ENCODE measurements around the gene XYLT1. TPM values are rescaled to one million over a fixed set of nuclear protein-coding genes. Genes with fewer than 3 reads are reported as not detected.

XYLT1 gene
- total RNA-seq, 1 experiment from 2014 or later: 7.5 TPM

DNA sequence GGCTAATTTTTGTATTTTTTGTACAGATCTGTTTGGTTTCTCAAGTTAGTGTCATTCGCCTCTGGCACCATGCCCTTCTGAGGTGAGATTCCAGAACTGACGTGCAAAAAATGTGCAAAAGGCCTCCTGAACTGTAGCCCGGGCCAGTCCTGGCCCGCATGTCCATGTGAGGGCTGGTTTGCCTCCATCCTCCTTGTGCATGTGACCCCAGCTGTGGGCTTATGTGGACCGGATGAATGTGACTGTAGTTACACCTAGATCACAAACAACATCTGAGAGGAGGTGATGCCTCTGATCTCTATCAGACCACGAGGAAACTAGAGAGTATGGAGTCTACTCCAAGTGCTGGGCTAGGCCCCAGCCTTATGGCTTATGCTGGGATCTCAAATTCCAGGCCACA lies 241.6 kb downstream of the XYLT1 start:
- BruUV-seq (replicated peaks): no TSS peak
- no peaks in the 10 kb centered on the region for H3K9me3 Mint-ChIP-seq (ENCODE audit: low read depth, unreplicated experiment)
- H3K4me1 Mint-ChIP-seq (ENCODE audit: low read depth, unreplicated experiment): peaks cover 27% of the 10 kb centered on the region
- TF ChIP-seq, protein P1, sequence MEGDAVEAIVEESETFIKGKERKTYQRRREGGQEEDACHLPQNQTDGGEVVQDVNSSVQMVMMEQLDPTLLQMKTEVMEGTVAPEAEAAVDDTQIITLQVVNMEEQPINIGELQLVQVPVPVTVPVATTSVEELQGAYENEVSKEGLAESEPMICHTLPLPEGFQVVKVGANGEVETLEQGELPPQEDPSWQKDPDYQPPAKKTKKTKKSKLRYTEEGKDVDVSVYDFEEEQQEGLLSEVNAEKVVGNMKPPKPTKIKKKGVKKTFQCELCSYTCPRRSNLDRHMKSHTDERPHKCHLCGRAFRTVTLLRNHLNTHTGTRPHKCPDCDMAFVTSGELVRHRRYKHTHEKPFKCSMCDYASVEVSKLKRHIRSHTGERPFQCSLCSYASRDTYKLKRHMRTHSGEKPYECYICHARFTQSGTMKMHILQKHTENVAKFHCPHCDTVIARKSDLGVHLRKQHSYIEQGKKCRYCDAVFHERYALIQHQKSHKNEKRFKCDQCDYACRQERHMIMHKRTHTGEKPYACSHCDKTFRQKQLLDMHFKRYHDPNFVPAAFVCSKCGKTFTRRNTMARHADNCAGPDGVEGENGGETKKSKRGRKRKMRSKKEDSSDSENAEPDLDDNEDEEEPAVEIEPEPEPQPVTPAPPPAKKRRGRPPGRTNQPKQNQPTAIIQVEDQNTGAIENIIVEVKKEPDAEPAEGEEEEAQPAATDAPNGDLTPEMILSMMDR (IDR thresholded peaks at IDR 0.05; ENCODE audit: unreplicated experiment): no peak
- no peak overlapping the region for H3K27ac Mint-ChIP-seq (ENCODE audit: unreplicated experiment)
- CTCF ChIA-PET: no interaction called here
- no peak overlapping the region for H3K4me3 Mint-ChIP-seq (ENCODE audit: low read depth, unreplicated experiment)
- DNase-seq: no peak
- intact Hi-C loops (cut with micrococcal nuclease; ENCODE audit: unreplicated experiment): loop anchor here (5.0 kb wide), 1 partner anchor 238 kb away; no protein-coding TSS in a partner anchor
- no peaks in the 10 kb centered on the region for H3K27me3 Mint-ChIP-seq (ENCODE audit: unreplicated experiment)
- no peaks in the 10 kb centered on the region for H3K36me3 Mint-ChIP-seq (ENCODE audit: insufficient read depth, unreplicated experiment)

DNA sequence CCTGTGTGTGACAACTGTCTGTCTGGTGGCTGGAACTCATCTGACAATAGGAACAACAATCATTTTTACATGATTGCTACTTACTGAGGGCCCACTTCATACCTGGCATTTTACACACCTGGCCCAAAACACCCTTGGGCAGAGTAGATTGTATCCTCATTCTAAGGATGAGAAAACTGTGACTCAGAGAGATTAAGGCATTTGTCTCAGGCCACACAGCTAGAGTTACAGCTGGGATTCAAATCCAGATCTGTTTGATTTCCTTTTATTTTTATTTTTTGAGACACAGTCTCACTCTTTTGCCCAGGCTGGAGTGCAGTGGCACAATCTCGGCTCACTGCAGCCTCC lies 242.1 kb downstream of the XYLT1 start:
- Mint-ChIP-seq H3K27ac (ENCODE audit: unreplicated experiment) (no peak overlapping the region), H3K27me3 (ENCODE audit: unreplicated experiment) (no peaks in the 10 kb centered on the region), H3K36me3 (ENCODE audit: insufficient read depth, unreplicated experiment) (no peaks in the 10 kb centered on the region), H3K9me3 (ENCODE audit: low read depth, unreplicated experiment) (no peaks in the 10 kb centered on the region), H3K4me3 (ENCODE audit: low read depth, unreplicated experiment) (no peak overlapping the region), H3K4me1 (ENCODE audit: low read depth, unreplicated experiment) (peaks cover 27% of the 10 kb centered on the region)
- TF ChIP-seq, protein P1 (IDR thresholded peaks at IDR 0.05; ENCODE audit: unreplicated experiment): no peak
- intact Hi-C loops (cut with micrococcal nuclease; ENCODE audit: unreplicated experiment): loop anchor here (5.0 kb wide), 1 partner anchor 239 kb away; no protein-coding TSS in a partner anchor
- CTCF ChIA-PET: no interaction called here
- BruUV-seq (replicated peaks): no TSS peak
- DNase-seq: no peak

GRCh38 chr16:17228048-17228707 lies 242.6 kb downstream of the XYLT1 start:
- H3K27ac Mint-ChIP-seq (ENCODE audit: unreplicated experiment): no peak overlapping the region
- TF ChIP-seq, protein P1 (IDR thresholded peaks at IDR 0.05; ENCODE audit: unreplicated experiment): no peak
- no peak overlapping the region for H3K4me3 Mint-ChIP-seq (ENCODE audit: low read depth, unreplicated experiment)
- H3K9me3 Mint-ChIP-seq (ENCODE audit: low read depth, unreplicated experiment): no peaks in the 10 kb centered on the region
- no peaks in the 10 kb centered on the region for H3K27me3 Mint-ChIP-seq (ENCODE audit: unreplicated experiment)
- BruUV-seq (replicated peaks): no TSS peak
- peaks cover 27% of the 10 kb centered on the region for H3K4me1 Mint-ChIP-seq (ENCODE audit: low read depth, unreplicated experiment)
- intact Hi-C loops (cut with micrococcal nuclease; ENCODE audit: unreplicated experiment): loop anchor here (5.0 kb wide), 1 partner anchor 239 kb away; no protein-coding TSS in a partner anchor
- CTCF ChIA-PET: interaction anchor here (0.6 to 1.8 kb wide), 5 partner anchors 43 to 248 kb away, joined by 3 to 14 read pairs (median 3); no protein-coding TSS in a partner anchor
- no peak for DNase-seq
- no peaks in the 10 kb centered on the region for H3K36me3 Mint-ChIP-seq (ENCODE audit: insufficient read depth, unreplicated experiment)

- CTCF ChIA-PET: interaction anchor here (0.6 to 1.8 kb wide), 7 partner anchors 43 to 249 kb away, joined by 3 to 14 read pairs (median 5); no protein-coding TSS in a partner anchor
- Mint-ChIP-seq H3K36me3 (ENCODE audit: insufficient read depth, unreplicated experiment) (no peaks in the 10 kb centered on the region), H3K9me3 (ENCODE audit: low read depth, unreplicated experiment) (no peaks in the 10 kb centered on the region), H3K4me3 (ENCODE audit: low read depth, unreplicated experiment) (no peak overlapping the region), H3K4me1 (ENCODE audit: low read depth, unreplicated experiment) (peaks cover 27% of the 10 kb centered on the region), H3K27ac (ENCODE audit: unreplicated experiment) (peak overlapping the region; percentile 39), H3K27me3 (ENCODE audit: unreplicated experiment) (no peaks in the 10 kb centered on the region)
- BruUV-seq (replicated peaks): no TSS peak
- DNase-seq: peak; percentile 69
- intact Hi-C loops (cut with micrococcal nuclease; ENCODE audit: unreplicated experiment): loop anchor here (5.0 kb wide), 1 partner anchor 240 kb away; no protein-coding TSS in a partner anchor
- TF ChIP-seq, protein P1 (IDR thresholded peaks at IDR 0.05; ENCODE audit: unreplicated experiment): no peak
Observed at GRCh38 chr16:17227278-17227677, 243.5 kb downstream of the XYLT1 start.
